Activated CD8-positive, alpha-beta memory T cell treated with anti-CD3 and anti-CD28 coated beads for 48 hours (primary cell): ENCODE measurements around the gene UNC79.

Experiments
- DNase-seq, 3 experiments: peaks; one replicate each; pipeline ENCODE4 v3.0.0-alpha.2; 2020; ENCODE audit warnings: low read depth in 2 of 3, low spot score in 2 of 3

UNC79 gene

GRCh38 chr14:93655078-93655750 is 224.5 kb downstream of the UNC79 start:
- DNase-seq = no peak

DNA sequence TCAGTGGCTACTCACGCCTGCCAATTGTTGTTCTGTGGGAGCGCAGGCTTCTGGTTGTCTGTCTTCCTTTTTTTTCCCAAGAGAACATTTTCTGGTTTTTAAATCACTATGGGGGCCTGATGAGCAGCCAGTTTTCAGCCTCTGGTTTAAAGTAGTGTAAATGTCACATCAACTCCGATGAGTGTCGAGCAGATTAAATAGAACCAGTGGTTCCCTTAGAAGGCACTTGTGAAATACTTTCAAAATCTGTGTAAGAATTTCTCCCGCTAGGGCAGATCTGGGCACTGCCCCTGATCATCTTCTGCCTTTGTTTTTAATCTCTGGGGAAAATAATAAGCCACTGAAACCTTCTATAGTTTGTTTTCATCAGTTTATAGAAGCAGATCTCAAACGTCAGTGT is 227.1 kb downstream of the UNC79 start:
- no peak for DNase-seq

DNA sequence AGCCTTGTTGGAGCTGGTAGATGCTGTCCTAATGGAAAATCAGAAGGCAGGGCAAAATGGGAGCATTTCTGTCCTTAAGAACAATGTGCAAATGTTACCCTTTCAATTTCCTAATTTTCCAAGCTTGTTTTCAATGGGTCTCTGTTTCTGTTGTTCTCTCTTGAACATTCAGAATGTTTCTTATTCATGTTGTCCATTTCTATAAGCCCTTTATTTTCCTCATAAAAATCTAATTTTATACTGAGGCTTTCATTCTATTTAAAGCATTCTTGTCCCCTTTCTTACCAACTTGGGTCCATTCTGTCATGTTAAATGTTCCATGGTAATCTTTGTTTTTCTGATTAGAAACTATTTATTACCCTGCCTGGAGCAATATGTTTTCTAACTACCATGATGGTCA is 232.6 kb downstream of the UNC79 start:
- DNase-seq = no peak

GRCh38 chr14:93665169-93665568 is 234.4 kb downstream of the UNC79 start:
- no peak for DNase-seq

GRCh38 chr14:93669632-93670031 is 238.9 kb downstream of the UNC79 start:
- DNase-seq = no peak

- no peak for DNase-seq
Measured at GRCh38 chr14:93674343-93674742, 243.6 kb downstream of the UNC79 start.

DNA sequence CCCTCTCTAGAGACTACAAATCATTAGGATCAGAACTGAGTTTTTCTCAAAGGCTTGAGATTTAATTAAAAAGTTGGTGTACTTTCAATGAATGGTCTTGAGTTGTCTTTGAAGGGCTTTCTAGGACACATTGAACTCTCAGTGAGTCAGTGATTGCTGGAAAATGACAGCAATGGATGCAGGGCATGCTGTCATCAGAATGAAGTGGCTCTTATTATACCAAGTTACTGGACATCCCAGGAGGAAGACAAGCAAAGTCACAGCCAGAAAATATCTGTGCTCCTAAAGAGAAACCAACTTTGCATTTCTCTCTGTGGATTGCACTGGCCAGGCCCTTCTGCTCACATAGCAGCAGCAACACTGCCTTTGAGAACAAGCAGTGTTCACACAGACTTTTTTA is 244.9 kb downstream of the UNC79 start:
- DNase-seq = no peak

GRCh38 chr14:93676416-93676958 is 245.7 kb downstream of the UNC79 start:
- no peak for DNase-seq

DNA sequence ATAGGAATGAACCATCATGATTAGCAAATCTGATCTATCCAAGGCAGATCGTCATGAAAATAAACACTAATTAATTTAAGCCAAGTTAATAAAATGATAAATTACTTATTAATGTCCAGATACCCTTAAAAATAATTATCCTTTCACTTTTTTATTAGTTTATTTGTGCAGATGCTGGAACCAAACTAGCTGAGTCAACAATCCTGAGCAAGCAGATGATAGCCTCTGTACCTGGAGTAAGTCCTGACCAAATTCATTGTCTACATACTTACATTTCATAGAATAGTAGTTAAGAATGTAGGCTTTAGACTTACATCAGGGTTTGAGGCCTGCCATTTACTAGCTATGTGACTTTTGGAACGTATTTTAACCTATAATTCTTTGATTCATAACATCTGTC is 251.7 kb downstream of the UNC79 start:
- DNase-seq = no peak

DNA sequence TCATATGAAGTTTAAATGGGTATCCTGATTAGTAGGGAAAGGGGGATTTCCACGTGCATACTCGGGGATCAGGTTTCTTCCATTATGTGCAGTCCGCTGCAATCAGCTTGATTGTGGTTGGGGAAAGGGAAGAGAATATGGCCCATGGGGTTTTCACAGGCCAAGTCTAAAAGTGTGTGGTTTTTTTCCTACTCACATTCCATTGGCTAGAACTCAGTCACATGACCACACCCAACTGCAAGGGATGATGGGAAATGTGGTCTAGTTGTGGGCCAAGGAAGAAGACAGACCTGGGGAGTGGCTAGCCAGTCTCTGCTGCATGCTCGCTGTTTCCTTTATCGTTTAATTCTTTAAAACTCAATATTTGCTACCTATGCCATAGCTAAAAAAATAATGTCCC is 252.5 kb downstream of the UNC79 start:
- no peak for DNase-seq

DNA sequence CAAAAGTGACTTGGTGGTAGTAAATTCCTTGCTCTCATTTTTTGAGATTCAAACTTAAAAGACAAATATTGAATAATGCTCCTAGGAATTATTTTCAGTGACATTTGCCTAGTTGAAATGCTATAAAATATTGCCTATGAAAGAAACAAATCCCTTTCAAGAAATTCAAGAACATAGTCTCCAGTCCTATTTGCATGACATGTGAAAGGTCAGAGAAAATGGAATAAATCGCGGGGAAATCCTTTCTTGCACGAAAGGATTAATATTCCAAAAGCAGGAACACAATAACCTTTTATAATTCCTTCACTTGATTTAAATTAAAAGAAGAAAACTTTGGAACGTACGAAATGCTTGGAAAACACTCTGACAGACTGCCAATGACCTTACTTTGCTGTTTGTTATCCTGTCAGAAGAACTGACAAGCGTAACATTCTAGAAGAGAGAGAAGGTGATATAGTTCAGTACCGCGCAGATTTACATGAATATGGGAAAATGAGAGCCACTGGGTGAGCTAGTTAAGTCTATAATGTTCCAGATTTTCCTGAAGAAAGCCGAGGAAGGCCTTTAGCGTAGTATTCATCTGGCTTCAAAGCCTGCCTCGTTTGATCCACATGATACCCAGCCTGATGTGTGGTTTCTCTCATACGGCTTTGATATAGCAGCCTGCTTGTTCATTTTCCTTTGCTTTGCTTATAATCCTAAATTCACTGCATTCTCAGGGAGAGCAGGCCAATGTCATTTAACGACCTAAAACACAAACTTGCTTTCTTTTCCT is 254.6 kb downstream of the UNC79 start:
- no peak for DNase-seq

DNA sequence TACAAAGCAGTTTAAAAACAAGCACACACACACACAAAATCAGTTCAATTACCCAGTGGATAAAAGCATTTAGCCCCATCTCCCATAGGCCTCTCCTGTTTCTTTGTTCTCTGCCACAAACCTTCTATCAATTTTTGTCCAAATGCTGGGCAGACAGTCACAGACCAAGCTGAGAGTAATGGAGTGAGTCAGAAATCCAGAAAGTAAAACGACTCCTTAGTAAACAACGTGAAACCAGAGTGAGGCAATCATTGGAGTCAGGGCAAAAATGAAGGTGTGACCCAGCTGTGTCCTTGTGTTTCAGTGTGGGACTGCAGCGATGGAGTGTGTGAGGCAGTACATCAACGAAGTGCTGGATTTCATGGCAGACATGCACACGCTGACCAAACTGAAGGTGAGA is 255.5 kb downstream of the UNC79 start:
- DNase-seq = no peak

DNA sequence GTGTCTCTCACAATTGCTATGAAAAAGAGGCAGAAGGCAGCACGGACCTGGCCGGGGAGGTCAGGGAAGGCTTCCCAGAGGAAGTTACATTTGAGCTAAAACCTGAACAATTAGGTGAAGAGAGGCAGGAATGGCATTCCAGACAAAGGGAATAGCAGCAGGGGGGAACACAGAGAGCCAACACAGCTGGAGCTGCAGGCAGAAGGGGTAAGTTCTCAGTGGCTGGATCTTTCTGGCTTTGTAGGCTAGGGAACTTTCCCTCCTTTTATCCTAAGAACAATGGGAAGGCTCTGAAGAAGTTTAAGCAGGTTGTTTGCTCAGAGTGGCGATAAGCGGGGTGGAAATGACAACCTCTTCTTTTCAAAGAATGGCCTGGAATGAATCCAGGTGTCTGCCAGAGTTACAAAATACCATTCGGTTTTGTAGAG is 257.5 kb downstream of the UNC79 start:
- no peak for DNase-seq

DNA sequence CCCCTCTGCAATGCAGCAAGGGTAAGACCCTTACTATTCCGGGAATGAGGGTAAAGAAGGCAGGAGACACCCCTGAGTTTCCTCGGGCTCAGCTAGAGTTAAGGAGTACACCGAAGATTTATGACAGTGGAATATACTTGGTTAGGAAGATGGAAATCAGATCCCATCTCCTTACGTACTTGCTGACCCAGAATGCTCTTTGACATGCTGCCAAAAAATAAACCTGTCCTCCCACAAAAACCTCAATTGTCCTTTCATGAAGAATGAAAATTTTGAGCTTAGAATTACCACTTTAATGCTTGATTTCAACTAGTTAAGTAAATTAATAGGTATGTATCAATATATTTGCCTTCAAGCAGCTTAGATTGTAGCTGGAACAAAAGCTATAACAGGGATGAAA is 258.1 kb downstream of the UNC79 start:
- DNase-seq = no peak

GRCh38 chr14:93690146-93690545 is 259.4 kb downstream of the UNC79 start:
- no peak for DNase-seq

DNA sequence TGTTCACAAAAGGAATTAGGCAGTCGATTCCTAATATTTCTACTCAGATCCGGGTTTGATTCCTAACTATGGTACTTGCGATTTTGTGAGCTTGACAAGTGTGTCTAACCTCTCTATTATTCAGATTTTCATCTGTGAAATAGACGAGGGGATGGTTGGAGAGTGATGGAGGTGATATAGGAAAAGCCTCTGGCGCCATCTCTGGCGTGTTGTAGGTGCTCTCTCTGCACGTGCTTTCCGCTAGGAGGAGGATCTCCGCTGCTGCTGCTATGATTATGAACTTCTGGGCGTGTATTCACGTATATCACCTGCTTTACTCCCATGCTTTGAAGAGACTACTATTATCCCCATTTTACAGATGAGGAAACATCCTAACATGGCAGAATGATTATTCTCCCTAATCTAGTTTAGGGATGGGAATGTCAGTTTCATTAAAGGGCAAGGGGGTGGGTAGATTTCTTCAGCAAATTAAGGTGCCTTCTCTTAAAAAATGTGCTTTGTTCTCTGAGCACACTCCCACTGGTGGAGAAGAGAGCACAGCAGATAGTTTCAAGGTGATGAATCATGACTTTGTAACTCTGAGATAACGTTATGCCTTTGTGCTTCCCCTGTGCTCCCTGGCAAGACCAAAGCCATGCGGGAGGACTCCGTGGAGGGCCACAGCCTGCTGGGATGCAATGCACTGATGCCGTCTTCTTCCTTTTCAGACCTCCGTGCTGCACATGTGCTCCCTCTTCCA is 260.5 kb downstream of the UNC79 start:
- DNase-seq = no peak

DNA sequence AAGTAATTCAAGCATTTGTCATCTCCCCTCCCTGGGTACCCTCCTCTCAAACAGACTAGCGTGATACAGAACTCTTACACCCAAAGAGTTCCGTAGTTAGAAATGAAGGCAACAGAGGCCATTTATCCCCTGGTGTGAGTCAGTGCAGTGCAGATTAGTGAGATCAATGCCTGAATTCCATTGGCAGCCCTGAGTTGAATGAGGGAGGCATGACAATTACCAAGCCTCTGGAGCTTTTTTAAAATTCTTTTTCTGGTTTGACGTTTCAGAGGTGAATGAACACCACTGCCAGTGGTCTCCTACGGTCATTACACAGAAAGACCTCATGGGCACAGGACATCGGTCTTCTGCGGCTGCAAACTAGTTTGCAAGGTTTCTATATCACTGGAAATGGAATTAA is 263.2 kb downstream of the UNC79 start:
- no peak for DNase-seq

DNA sequence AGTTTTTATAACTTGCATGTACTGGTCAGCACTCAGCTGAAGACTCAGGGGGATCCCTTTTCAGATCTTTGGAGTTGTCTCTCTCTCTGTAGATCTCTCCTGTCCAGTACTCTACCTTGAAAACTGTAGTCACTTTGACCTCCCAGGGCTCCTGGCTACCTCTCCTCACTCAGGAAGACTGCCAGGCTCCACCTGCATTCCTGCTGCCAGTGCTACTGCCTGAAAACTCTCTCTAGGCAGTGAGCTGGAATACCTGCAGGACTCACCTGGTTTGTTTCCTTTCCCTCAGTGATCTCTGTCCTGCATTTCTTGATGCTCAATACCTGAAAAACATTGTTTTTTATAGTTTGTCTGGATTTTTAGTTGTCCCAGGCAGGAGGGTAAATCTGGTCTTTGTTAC is 270.2 kb downstream of the UNC79 start:
- no peak for DNase-seq

GRCh38 chr14:93701562-93701961 is 270.8 kb downstream of the UNC79 start:
- DNase-seq = no peak

- no peak for DNase-seq
Measured at GRCh38 chr14:93702946-93703345, 272.2 kb downstream of the UNC79 start.

DNA sequence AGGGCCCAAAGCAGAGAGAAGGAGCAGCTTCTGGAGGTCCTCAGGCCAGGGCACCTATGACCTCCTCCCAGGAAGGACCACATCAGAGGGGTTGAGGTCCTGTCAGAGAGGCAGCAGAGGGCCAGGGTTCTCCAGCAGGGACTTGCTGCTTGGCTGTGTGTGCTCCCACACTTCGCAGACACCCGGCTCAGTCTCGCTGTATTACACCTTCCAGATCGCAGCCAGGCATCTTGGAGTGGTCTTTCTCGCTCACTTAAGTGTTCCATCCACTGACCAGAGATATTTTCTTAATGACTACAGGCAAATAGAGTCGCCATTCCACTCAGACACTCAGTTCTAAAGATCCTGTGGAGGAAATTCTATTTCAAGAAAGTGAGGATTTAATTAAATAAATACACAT is 273.2 kb downstream of the UNC79 start:
- no peak for DNase-seq
